Measurements from ENCODE around the gene C1orf35. TPM values are rescaled to one million over a fixed set of nuclear protein-coding genes. Genes with fewer than 3 reads are reported as not detected.

The C1orf35 gene
- total RNA-seq, 1 experiment from 2014 or later: 38.9 TPM

DNA sequence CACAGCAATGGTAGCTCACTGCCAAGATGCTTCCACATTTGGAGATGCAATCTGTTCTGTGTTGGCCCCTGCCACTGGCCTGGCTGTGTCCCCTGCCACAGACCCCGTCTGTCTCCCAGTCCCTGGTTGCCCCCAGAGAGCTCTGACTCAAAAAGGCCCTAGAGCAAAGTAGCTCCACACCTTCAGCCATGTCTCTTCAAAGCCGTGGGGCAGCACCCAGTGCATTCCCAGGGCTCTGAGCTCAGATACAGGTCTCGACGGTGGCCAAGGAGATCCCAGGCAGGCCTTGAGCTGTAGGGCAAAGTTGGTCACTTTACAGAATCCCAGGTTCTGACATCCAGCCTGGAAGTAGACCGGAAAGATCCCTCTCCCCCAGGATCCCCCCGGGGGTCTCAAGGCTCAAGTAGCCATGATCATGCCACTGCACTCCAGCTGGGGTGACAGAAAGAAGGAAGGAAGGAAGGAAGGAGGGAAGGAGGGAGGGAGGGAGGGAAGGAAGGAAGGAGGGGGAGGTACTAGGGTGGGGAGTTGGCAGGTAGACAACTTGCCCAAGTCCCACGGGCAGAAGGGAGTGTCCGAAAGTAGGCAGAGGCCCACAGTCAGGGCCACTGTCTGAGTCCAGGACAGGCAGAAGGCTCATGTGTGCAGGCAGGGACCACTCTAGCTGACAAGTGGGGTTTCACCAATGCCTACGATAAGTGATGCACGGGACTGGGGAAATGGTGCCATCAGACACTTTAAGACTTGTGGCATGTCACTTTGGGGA is 25.4 kb downstream of the C1orf35 start:
- no peak for DNase-seq
- H3K4me3 ChIP-seq (ENCODE audit: insufficient read depth, low read depth, low read length): no peak overlapping the region
- H3K27me3 ChIP-seq (ENCODE audit: control insufficient read depth, insufficient read depth, low read length): peaks cover 48% of the 10 kb centered on the region
- no peaks in the 10 kb centered on the region for H3K36me3 ChIP-seq (replicated peaks; ENCODE audit: control insufficient read depth, insufficient read depth, low read length)

DNA sequence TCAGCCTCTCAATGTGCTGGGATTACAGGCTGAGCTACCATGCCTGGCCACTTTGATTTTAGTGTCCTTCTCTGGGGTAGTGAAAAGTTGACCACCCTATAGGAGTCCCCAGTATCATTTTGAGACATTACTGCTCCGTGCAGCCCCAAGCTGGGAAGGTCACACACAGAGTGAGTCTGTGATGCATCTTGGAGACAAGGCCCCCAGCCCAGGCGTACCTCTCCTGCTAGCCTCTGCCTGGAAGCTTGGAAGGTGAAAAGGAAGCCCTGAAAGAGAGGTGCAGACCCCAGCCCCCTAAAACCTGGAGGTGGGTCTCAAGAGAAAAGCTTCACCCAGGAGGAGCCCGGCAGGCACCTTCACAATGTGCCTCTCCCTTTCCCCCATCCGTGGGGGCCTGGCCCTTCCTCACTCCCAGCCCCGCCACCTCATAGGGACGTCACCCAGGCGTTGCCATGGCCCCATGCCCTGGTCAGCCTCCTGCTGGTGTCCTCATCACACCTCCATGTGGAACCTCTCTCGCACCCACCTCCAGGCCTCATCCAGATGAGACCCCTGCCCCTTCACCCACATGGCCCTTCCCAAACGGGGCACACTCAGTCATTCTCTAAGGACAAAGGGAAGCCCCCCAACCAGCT is 26.2 kb downstream of the C1orf35 start:
- no peak for DNase-seq
- H3K4me3 ChIP-seq (ENCODE audit: insufficient read depth, low read depth, low read length): no peak overlapping the region
- H3K36me3 ChIP-seq (replicated peaks; ENCODE audit: control insufficient read depth, insufficient read depth, low read length): no peaks in the 10 kb centered on the region
- peaks cover 57% of the 10 kb centered on the region for H3K27me3 ChIP-seq (ENCODE audit: control insufficient read depth, insufficient read depth, low read length)

DNA sequence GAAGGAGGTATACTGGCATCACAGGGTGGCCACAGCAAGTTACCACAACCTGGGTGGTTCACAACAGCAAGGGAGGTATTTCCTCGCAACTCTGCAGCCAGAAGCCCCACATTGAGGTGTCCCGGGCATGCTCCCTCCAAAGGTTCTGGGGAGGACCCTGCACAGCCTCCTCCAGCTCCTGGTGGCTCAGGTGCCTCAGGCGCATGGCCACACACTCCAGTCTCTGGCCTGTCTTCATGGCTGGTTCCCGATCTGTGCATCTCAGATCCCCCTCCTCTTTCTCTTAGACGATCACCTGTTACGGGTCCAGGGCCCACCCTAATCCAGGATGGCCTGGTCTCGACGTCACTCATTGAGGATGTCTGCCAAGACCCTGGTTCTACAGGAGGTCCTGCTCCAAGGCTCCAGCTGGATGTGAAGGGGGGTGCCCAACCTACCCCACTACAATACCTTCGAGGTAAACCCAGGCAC is 27.3 kb downstream of the C1orf35 start:
- Histone ChIP-seq H3K4me3 (ENCODE audit: insufficient read depth, low read depth, low read length) (no peak overlapping the region), H3K36me3 (replicated peaks; ENCODE audit: control insufficient read depth, insufficient read depth, low read length) (no peaks in the 10 kb centered on the region), H3K27me3 (ENCODE audit: control insufficient read depth, insufficient read depth, low read length) (peaks cover 62% of the 10 kb centered on the region)
- no peak for DNase-seq

DNA sequence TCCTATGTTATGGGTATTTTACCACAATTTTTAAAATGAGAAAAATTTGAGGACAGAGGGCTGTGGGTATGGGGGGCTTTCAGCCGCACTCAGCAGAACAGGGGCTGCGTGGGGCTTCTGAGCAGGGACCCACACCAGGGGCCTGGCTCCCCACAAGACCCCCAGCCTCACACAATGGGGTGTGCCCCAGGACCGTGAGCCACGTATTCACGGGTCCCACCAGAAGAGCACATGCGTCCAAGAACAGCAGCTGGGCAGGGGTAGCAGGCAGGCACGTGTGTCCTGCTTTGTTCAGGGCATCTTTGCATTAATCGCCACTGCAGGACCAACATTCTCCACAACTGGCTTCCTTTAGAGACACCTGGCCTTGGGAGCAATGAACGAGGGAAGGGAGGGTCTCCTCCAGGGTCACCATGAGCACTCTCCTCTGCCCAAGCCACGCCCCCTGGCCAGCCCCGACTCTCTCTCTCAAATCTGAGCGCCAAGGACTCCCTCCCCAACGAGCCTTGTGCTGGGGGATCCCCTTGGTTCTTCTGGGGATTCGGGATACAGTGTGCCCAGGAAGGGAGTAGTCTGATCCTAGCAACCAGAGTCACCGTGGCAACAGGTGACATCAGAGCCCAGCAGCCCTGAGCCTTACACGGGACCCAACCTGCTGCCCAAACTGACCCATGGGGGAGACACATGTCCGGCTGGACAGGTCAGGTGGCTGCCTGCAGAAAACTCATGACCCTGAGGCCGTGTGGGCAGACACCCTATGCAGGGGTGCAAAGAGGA is 28.0 kb downstream of the C1orf35 start:
- Histone ChIP-seq H3K36me3 (replicated peaks; ENCODE audit: control insufficient read depth, insufficient read depth, low read length) (no peaks in the 10 kb centered on the region), H3K27me3 (ENCODE audit: control insufficient read depth, insufficient read depth, low read length) (peaks cover 66% of the 10 kb centered on the region), H3K4me3 (ENCODE audit: insufficient read depth, low read depth, low read length) (no peak overlapping the region)
- no peak for DNase-seq

DNA sequence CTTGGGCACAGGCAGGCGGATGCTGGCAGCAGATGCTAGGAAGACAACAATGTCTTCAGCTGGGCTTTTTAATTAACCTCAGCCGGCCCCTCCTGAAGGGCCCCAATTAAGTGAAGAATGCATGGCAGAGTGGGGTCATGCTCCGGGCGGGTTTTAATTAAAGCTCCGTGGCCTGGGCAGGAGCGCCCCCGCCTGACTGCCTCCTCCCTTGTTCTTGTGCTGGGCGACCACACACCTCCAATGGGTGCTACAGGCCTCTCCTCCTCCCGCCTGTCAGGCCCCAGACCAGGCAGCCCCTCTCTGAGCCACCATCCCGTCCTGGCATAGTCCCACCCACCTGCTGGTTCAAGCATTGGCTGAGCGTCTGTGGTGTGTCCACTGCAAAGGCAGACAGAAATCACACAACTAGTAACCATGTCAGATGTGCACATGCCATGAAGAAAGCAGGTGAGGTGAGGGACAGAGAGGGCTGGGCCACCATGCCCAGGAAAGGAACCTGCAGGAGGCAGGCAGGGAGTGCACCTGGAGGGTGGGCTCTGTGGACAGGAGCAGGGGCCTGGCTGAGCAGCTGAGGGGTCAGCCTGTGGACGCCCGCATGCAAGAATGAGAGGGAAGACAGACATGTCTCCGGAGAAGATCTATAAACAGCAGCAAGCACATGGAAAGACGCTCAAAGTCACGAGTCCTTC is 29.1 kb downstream of the C1orf35 start:
- no peak overlapping the region for H3K4me3 ChIP-seq (ENCODE audit: insufficient read depth, low read depth, low read length)
- H3K27me3 ChIP-seq (ENCODE audit: control insufficient read depth, insufficient read depth, low read length): peaks cover 67% of the 10 kb centered on the region
- DNase-seq: peak; percentile 89
- no peaks in the 10 kb centered on the region for H3K36me3 ChIP-seq (replicated peaks; ENCODE audit: control insufficient read depth, insufficient read depth, low read length)

DNA sequence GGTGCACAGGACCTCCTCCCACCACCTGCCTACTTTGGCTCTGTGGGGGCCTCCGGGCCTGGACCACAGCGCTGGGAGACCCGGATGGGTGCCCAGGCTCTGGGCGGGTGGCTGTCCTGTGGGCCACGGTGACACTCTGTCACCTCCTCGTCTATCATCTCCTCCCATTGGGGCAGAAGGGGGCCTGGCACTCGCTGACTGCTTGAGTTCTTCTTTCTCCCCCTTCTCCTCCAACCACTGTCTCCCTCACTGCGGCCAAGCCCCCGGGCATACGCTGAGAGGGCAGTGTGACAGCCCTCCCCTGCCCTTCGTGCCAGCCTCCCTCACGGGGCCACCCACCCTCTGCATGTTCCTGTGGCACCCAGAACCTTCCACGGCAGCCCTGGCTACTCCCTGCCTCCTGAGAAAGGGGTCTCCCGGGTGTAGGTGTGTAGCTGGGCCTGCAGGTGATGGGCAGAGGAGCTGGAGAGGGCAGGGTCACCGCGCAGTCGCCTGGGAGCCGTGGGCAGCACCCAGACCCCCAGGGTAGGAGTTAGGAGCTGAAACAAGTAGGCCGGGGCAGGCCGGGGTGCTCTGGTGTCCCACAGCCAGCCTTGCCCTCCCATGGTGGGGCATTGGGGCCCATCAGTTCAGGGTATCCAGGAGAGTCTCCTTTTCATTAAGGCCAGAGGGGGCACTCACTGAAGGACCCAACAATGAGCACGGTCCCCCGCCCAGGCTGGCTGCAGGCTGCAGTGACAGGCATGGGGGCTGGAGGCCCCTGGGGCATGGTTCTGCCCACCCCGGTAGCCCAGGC is 29.9 kb downstream of the C1orf35 start:
- Histone ChIP-seq H3K27me3 (ENCODE audit: control insufficient read depth, insufficient read depth, low read length) (peaks cover 67% of the 10 kb centered on the region), H3K4me3 (ENCODE audit: insufficient read depth, low read depth, low read length) (no peak overlapping the region), H3K36me3 (replicated peaks; ENCODE audit: control insufficient read depth, insufficient read depth, low read length) (no peaks in the 10 kb centered on the region)
- no peak for DNase-seq

DNA sequence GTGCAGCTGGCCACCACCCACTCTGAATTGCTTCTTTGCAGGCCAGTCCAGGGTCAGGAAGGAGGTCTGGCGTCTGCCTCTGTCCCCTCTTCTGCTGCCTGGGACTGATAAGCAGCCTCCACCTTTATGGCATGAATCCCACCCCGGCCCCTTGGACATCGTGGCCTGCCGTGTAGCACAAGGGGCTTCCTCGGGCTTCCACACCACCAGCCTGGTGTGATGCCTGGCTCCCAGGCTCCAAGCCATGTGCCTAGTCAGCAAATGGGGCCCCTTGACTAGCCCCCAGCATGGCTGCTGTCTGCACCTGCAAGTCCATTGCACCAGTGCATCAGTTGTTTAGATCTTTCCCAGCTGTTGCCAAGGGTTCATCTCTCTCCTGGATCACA is 30.5 kb downstream of the C1orf35 start:
- peaks cover 63% of the 10 kb centered on the region for H3K27me3 ChIP-seq (ENCODE audit: control insufficient read depth, insufficient read depth, low read length)
- DNase-seq: no peak
- H3K4me3 ChIP-seq (ENCODE audit: insufficient read depth, low read depth, low read length): no peak overlapping the region
- H3K36me3 ChIP-seq (replicated peaks; ENCODE audit: control insufficient read depth, insufficient read depth, low read length): no peaks in the 10 kb centered on the region

DNA sequence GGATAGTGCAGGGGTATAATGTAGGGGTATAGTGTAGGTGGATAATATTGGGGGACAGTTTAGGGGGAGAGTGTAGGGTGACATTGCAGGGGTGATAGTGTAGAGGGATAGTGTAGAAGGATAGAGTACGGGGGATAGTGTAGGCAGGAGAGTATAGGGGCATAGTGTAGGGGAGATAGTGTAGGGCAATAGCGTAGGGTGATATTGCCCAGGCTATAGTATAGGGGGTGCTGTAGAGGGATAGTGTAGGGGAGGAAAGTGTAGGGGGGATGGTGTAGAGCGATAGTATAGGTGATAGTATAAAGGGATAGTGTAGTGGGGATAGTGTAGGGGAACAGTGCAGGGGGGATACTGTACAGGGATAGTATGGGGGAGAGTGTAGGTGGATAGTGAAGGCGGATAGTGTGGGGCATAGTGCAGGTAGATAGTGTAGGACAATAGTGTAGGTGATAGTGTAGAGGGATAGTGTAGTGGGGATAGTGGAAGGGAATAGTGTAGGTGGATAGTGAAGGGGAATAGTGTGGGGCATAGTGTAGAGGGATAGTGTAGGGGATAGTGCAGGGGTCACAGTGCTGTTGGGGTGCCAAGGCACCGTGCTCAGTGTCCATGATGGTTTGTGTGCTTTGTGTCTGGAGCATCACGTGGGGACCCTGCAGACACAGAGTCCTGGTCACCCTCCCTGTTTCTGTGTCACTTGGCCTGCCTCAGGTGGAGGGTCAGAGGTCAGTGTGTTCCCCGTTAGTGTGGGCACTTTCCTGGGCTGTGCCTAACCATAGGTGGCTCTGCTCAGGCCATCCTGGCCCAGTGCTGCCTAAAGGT is 31.1 kb downstream of the C1orf35 start:
- H3K36me3 ChIP-seq (replicated peaks; ENCODE audit: control insufficient read depth, insufficient read depth, low read length): no peaks in the 10 kb centered on the region
- H3K27me3 ChIP-seq (ENCODE audit: control insufficient read depth, insufficient read depth, low read length): peaks cover 63% of the 10 kb centered on the region
- no peak overlapping the region for H3K4me3 ChIP-seq (ENCODE audit: insufficient read depth, low read depth, low read length)
- DNase-seq: no peak

DNA sequence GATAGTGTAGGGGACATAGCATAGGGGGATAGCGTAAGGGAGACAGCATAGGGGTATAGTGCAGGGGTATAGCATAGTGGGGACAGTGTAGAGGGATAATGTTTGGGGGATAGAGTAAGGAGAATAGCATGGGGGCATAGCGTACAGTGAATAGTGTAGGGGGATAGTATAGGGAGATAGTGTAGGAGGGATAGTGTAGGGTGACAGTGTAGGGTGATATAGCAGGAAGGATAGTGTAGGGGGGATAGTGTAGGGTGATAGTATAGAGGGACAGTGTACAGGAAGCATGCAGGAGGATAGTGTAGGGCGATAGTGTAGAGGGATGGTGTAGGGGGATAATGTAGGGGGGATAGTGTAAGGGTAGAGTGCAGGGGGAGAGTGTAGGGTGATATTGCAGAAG is 32.3 kb downstream of the C1orf35 start:
- H3K27me3 ChIP-seq (ENCODE audit: control insufficient read depth, insufficient read depth, low read length): peaks cover 66% of the 10 kb centered on the region
- H3K4me3 ChIP-seq (ENCODE audit: insufficient read depth, low read depth, low read length): no peak overlapping the region
- no peak for DNase-seq
- no peaks in the 10 kb centered on the region for H3K36me3 ChIP-seq (replicated peaks; ENCODE audit: control insufficient read depth, insufficient read depth, low read length)

DNA sequence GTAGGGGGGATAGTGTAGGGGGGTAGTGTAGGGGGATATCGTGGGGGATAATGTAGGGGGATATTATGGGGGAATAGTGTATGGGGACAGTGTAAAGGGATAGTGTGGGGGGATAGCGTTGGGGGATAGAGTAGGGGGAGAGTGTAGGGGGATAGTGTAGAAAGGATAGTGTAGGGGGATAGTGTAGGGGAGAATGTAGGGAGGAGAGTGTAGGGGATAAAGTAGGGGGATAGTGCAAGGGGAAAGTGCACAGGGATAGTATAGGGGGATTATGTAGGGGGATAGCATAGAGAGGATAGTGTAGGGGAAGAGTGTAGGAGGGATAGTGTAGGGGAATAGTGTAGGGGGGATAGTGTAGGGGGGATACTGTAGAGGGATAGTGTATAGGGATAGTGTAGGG is 33.0 kb downstream of the C1orf35 start:
- H3K36me3 ChIP-seq (replicated peaks; ENCODE audit: control insufficient read depth, insufficient read depth, low read length): no peaks in the 10 kb centered on the region
- no peak for DNase-seq
- H3K4me3 ChIP-seq (ENCODE audit: insufficient read depth, low read depth, low read length): no peak overlapping the region
- peaks cover 65% of the 10 kb centered on the region for H3K27me3 ChIP-seq (ENCODE audit: control insufficient read depth, insufficient read depth, low read length)

DNA sequence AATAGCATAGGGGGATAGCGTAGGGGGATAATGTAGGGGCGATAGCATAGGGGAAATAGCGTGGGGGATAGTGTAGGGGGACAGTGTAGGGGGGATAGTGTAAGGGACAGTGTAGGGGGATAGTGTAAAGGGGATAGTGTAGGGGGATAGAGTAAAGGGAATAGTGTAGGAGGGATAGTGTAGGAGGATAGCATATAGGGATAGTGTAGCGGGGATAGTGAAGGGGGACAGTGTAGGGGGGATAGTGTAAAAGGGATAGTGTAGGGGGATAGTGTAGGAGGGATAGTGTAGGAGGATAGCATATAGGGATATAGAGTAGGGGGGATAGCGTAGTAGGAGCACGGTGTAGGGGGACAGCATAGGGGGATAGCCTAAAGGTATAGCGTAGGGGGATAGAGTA is 34.8 kb downstream of the C1orf35 start:
- Histone ChIP-seq H3K27me3 (ENCODE audit: control insufficient read depth, insufficient read depth, low read length) (peaks cover 60% of the 10 kb centered on the region), H3K36me3 (replicated peaks; ENCODE audit: control insufficient read depth, insufficient read depth, low read length) (no peaks in the 10 kb centered on the region), H3K4me3 (ENCODE audit: insufficient read depth, low read depth, low read length) (no peak overlapping the region)
- no peak for DNase-seq

DNA sequence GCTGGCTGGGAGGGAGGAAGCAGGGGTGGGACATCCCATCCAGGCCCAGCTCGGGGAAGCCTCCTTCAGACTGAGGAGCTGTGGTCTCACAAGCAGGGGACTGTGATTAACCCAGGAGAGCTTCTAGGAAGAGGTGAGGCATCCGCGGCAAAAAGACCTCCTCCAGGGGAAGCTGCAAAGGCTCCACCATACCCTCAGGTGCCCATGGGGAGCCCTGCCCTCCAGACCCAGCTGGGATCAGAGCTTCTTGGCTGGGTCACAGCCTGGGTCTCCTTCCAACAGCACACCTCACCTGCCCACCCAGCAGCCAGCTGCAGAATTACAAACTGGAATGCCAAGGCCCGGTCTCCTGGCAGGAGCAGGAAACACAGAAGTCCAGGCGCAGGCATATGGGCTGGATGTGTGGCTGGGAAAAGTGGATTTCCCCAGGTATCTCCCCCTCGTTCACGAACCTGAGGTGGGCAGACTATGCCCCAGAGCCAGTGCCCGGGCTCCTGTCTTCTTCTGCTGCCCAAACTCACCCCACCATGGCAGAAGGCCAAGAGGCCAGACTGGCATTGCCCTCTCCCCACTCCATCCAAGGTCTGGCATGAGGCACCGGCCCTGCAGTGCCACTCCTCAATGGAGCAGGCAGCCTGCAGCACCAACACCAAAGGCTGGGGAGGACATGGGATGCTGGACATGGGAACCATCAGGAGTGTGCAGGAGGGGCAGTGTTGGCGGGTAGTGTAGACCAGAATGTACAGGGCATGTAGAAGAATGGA is 36.1 kb downstream of the C1orf35 start:
- H3K36me3 ChIP-seq (replicated peaks; ENCODE audit: control insufficient read depth, insufficient read depth, low read length): no peaks in the 10 kb centered on the region

DNA sequence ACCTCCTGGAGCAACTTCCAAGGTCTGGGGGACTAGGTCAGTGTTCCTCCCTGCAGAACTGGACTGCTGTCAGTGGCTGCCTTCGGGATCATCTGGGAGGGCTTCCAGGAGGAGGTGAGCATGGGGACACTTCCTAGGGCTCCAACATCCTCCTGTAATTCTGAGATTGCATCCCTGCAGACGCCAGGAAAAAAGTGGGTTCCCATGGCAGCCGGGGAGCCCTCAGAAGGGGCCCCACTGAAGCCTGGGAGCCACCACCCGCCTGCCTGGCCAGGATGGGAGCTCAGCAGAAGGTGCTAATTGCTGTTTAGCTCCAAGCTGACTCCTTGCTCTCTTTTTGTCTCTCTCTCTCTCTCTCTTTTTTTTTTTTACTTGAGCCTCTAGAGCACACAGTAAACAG is 36.7 kb downstream of the C1orf35 start:
- Histone ChIP-seq H3K36me3 (replicated peaks; ENCODE audit: control insufficient read depth, insufficient read depth, low read length) (no peaks in the 10 kb centered on the region), H3K27me3 (ENCODE audit: control insufficient read depth, insufficient read depth, low read length) (peaks cover 51% of the 10 kb centered on the region), H3K4me3 (ENCODE audit: insufficient read depth, low read depth, low read length) (no peak overlapping the region)
- no peak for DNase-seq

More for the DNA sequence above, 36.1 kb downstream of the C1orf35 start:
- Histone ChIP-seq H3K4me3 (ENCODE audit: insufficient read depth, low read depth, low read length) (no peak overlapping the region), H3K27me3 (ENCODE audit: control insufficient read depth, insufficient read depth, low read length) (peaks cover 51% of the 10 kb centered on the region)
- DNase-seq: no peak

Measured in H7 (cell line).